Esophagus muscularis mucosa (tissue), 4 donors: ENCODE data around the gene DCLK2. TPM values are rescaled to one million over a fixed set of nuclear protein-coding genes. Genes with fewer than 3 reads are reported as not detected.

Source experiments
- DNase-seq: peaks from one replicate; pipeline ENCODE4 v3.0.0-alpha.2; 2017; ENCODE audit errors: extremely low spot score
- H3K27ac ChIP-seq, 4 donors: fragments of 200-600 bp; sonication (generic); replicated peaks in 1 of 4; 1 replicate in 3 of 4; 2 replicates in 1 of 4; pipeline ENCODE4 v1.5.1; 2016 to 2019; ENCODE audit warnings: mild to moderate bottlenecking in 1 of 4
- H3K27me3 ChIP-seq, 4 donors: fragments of 200-600 bp; sonication (generic); one replicate each; pipeline versions ENCODE4 v1.5.1 to v1.6.0; 2016 to 2019
- H3K36me3 ChIP-seq, 4 donors: fragments of 200-600 bp; sonication (generic); one replicate each; pipeline ENCODE4 v1.5.1; 2016 to 2019
- H3K4me1 ChIP-seq, 4 donors: fragments of 200-600 bp; sonication (generic); one replicate each; pipeline ENCODE4 v1.5.1; 2016 to 2019
- H3K4me3 ChIP-seq, 4 donors: fragments of 200-600 bp; sonication (generic); 1 replicate in 2 of 4; 2 replicates in 2 of 4; pipeline ENCODE4 v1.5.1; 2016 to 2019; ENCODE audit warnings: mild to moderate bottlenecking in 4 of 4, moderate library complexity in 1 of 4
- H3K9me3 ChIP-seq, 4 donors: fragments of 200-600 bp; sonication (generic); 1 replicate in 3 of 4; 2 replicates in 1 of 4; pipeline ENCODE4 v1.5.1; 2016 to 2019
- EP300 ChIP-seq: sonication (generic); formaldehyde crosslinking; IDR thresholded peaks from one replicate; pipeline ENCODE4 v1.6.1; 2017; ENCODE audit warnings: antibody characterized with exemption
- POLR2A ChIP-seq: fragments of 450-650 bp; IDR thresholded peaks from one replicate; pipeline ENCODE4 v1.6.1; 2017; ENCODE audit warnings: antibody characterized with exemption, moderate library complexity, mild to moderate bottlenecking, low read depth
- POLR2AphosphoS5 ChIP-seq, 2 donors: sonication (generic); formaldehyde crosslinking; IDR thresholded peaks; one replicate each; pipeline ENCODE4 v1.6.1; 2017; ENCODE audit warnings: antibody characterized with exemption in 2 of 2
- WGBS: methylation state at CpG from one replicate; pipeline ENCODE4 v1.1.5; 2018; 5-methylcytosine and 5-hydroxymethylcytosine counted together
- intact Hi-C: fragments of 100-400 bp; cut with DNase I; formaldehyde crosslinking; loops from one replicate; pipeline ENCODE4 v1.15.1; 2023
- total RNA-seq, 4 donors: library from RNA; depleted of rRNA; stranded (reverse); fragments of >200 nt; gene quantifications; one replicate each; pipeline versions ENCODE4 v1.1.0 to v1.2.1, GENCODE V29; 2016
- TF ChIP-seq, protein P1 (sequence below), 3 experiments: fragments of 200-600 bp in 2 of 3; fragments of 450-650 bp in 1 of 3; sonication (generic) in 2 of 3; IDR thresholded peaks; one replicate each; pipeline ENCODE4 v1.5.1; 2017 to 2019; ENCODE audit warnings: antibody characterized with exemption in 3 of 3, mild to moderate bottlenecking in 2 of 3, moderate library complexity in 1 of 3

DCLK2 gene
- total RNA-seq, 4 donors from 2014 or later = 15.4 to 29.3 (median 19.3) TPM

GRCh38 chr4:150080875-150081274 is 2.6 kb downstream of the DCLK2 start:
- Histone ChIP-seq H3K36me3 (no peaks in the 10 kb centered on the region), H3K4me3 (peak overlapping the region in 2 of 4 donors; percentile 66 to 74), H3K9me3 (no peaks in the 10 kb centered on the region), H3K4me1 (peaks cover 23 to 53% (median 39%) of the 10 kb centered on the region in 4 donors), H3K27ac (no peak overlapping the region), H3K27me3 (no peaks in the 10 kb centered on the region)
- intact Hi-C loops = no loop called here
- DNase-seq = no peak
- TF ChIP-seq POLR2A (no peak), EP300 (no peak), POLR2AphosphoS5 (IDR thresholded peaks at IDR 0.05) (no peak)
- TF ChIP-seq, protein P1, sequence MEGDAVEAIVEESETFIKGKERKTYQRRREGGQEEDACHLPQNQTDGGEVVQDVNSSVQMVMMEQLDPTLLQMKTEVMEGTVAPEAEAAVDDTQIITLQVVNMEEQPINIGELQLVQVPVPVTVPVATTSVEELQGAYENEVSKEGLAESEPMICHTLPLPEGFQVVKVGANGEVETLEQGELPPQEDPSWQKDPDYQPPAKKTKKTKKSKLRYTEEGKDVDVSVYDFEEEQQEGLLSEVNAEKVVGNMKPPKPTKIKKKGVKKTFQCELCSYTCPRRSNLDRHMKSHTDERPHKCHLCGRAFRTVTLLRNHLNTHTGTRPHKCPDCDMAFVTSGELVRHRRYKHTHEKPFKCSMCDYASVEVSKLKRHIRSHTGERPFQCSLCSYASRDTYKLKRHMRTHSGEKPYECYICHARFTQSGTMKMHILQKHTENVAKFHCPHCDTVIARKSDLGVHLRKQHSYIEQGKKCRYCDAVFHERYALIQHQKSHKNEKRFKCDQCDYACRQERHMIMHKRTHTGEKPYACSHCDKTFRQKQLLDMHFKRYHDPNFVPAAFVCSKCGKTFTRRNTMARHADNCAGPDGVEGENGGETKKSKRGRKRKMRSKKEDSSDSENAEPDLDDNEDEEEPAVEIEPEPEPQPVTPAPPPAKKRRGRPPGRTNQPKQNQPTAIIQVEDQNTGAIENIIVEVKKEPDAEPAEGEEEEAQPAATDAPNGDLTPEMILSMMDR (IDR thresholded peaks at IDR 0.05) = no peak
- 60% methylated on average over 1 of the region's 1 CpG for WGBS

- 34% methylated on average over 1 of the region's 1 CpG for WGBS
- DNase-seq = no peak
- Histone ChIP-seq H3K4me1 (peaks cover 20 to 49% (median 35%) of the 10 kb centered on the region in 4 donors), H3K27me3 (no peaks in the 10 kb centered on the region), H3K4me3 (no peak overlapping the region), H3K36me3 (no peaks in the 10 kb centered on the region), H3K9me3 (no peaks in the 10 kb centered on the region), H3K27ac (no peak overlapping the region)
- TF ChIP-seq EP300 = no peak
- TF ChIP-seq POLR2A = no peak
- TF ChIP-seq POLR2AphosphoS5 (IDR thresholded peaks at IDR 0.05) = no peak
- TF ChIP-seq, protein P1 (IDR thresholded peaks at IDR 0.05) = no peak
- intact Hi-C loops = no loop called here
Observed at GRCh38 chr4:150082241-150082640, 4.0 kb downstream of the DCLK2 start.

DNA sequence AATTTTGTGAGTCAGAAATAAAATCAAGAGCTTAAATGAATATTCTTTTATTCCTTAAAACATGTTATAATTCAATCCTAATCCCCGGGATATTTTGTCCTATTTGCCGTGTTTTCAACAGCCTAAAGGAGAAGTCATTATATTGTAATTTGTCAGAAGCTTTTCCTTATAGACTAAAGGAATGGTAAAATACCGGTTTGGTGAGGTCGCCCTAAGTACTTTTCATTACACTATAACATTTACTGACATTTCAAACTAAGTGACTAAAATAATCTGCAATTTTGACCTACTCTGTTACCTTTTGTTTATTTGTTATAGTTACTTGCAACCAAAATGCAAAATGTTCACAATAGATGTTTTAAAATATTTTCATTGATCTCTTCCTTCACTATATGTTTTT is 8.8 kb downstream of the DCLK2 start:
- intact Hi-C loops = no loop called here
- DNase-seq = no peak
- no peak for TF ChIP-seq POLR2A
- TF ChIP-seq, protein P1 (IDR thresholded peaks at IDR 0.05) = no peak
- no peak for TF ChIP-seq POLR2AphosphoS5 (IDR thresholded peaks at IDR 0.05)
- TF ChIP-seq EP300 = no peak
- 76% methylated on average over 4 of the region's 4 CpGs for WGBS
- peaks cover 4 to 35% (median 16%) of the 10 kb centered on the region in 4 donors for H3K4me1 ChIP-seq
- no peaks in the 10 kb centered on the region for H3K36me3 ChIP-seq
- H3K27me3 ChIP-seq = no peaks in the 10 kb centered on the region
- H3K9me3 ChIP-seq = no peaks in the 10 kb centered on the region
- H3K27ac ChIP-seq = no peak overlapping the region
- no peak overlapping the region for H3K4me3 ChIP-seq

DNA sequence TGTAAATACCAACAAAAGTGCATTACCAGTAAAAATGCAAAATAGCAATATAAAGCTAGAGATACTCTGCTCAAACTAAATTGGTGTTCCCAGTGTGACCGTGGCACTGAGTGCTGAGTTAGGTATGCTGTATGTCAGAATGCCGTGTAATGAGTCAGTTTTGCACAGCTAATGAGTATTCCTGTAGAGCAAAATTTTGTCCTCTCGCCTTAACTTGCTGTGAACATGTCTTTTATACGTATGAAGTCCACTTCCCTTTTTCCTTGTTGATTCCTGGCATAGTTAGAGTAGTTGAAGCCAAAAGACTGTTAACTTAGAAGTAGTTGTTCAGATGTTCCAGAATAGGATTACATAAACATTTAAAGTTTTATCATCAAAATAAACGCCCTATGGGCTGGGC is 11.5 kb downstream of the DCLK2 start:
- DNase-seq = no peak
- no peaks in the 10 kb centered on the region for H3K36me3 ChIP-seq
- WGBS = 59% methylated on average over 5 of the region's 5 CpGs
- TF ChIP-seq EP300 (no peak), POLR2AphosphoS5 (IDR thresholded peaks at IDR 0.05) (no peak), POLR2A (no peak)
- TF ChIP-seq, protein P1 (IDR thresholded peaks at IDR 0.05) = no peak
- H3K27ac ChIP-seq = no peak overlapping the region
- intact Hi-C loops = no loop called here
- no peaks in the 10 kb centered on the region for H3K9me3 ChIP-seq
- no peaks in the 10 kb centered on the region for H3K27me3 ChIP-seq
- no peak overlapping the region for H3K4me3 ChIP-seq
- H3K4me1 ChIP-seq = peaks cover 0 to 25% (median 11%) of the 10 kb centered on the region in 4 donors

- Histone ChIP-seq H3K9me3 (no peaks in the 10 kb centered on the region), H3K27ac (no peak overlapping the region), H3K4me3 (no peak overlapping the region), H3K4me1 (peaks cover 0 to 25% (median 11%) of the 10 kb centered on the region in 4 donors), H3K36me3 (no peaks in the 10 kb centered on the region), H3K27me3 (no peaks in the 10 kb centered on the region)
- intact Hi-C loops = no loop called here
- no peak for DNase-seq
- 73% methylated on average over 6 of the region's 6 CpGs for WGBS
- TF ChIP-seq, protein P1 (IDR thresholded peaks at IDR 0.05) = no peak
- TF ChIP-seq POLR2AphosphoS5 (IDR thresholded peaks at IDR 0.05) = no peak
- no peak for TF ChIP-seq POLR2A
- TF ChIP-seq EP300 = no peak
Observed at GRCh38 chr4:150090836-150091235, 12.6 kb downstream of the DCLK2 start.
